B cell (primary cell): Measurements from ENCODE around the gene EHBP1L1. TPM values are rescaled to one million over a fixed set of nuclear protein-coding genes. Genes with fewer than 3 reads are reported as not detected.

ENCODE experiments used
- ATAC-seq: fragments of 200-7000 bp; cut with Tn5 transposase; one replicate; pipeline ENCODE4 v1.10.0; 2021; ENCODE audit warnings: low read depth, mild to moderate bottlenecking, moderate number of reproducible peaks, moderate library complexity
- CTCF ChIA-PET: fragments of 350-600 bp; sonication (Branson Sonifier 250); formaldehyde crosslinking; loops from one replicate; lab custom pipeline; 2021; ENCODE audit warnings: antibody characterized with exemption, inconsistent platforms; lab: Charles Lee
- POLR2A ChIA-PET: fragments of 350-600 bp; sonication (Branson Sonifier 250); formaldehyde crosslinking; loops from one replicate; lab custom pipeline; 2021; ENCODE audit warnings: antibody characterized with exemption; lab: Charles Lee
- DNase-seq: peaks from one replicate; pipeline ENCODE4 v3.0.0; 2013
- H2AFZ ChIP-seq: 2 replicates; pipeline ENCODE4 v1.6.1; 2012; ENCODE audit warnings: mild to moderate bottlenecking, low read depth, low read length; ENCODE audit not compliant: insufficient read depth, poor library complexity, severe bottlenecking
- H3K27ac ChIP-seq, 2 donors: 1 replicate in 1 of 2; 2 replicates in 1 of 2; pipeline ENCODE4 v1.5.1; 2012 to 2013; ENCODE audit warnings: low read length in 2 of 2, mild to moderate bottlenecking in 2 of 2, moderate library complexity in 1 of 2
- H3K27me3 ChIP-seq, 4 experiments: fragments of 200-600 bp in 1 of 4; sonication (generic) in 1 of 4; replicated peaks in 1 of 4; 1 replicate in 2 of 4; 2 replicates in 2 of 4; pipeline versions ENCODE4 v1.6.1 to v1.7.0; 2013 to 2016; ENCODE audit warnings: low read length in 3 of 4, mild to moderate bottlenecking in 2 of 4, mixed read lengths in 1 of 4, moderate library complexity in 1 of 4; ENCODE audit not compliant: insufficient read depth in 4 of 4, control insufficient read depth in 3 of 4; ENCODE audit errors: control extremely low read depth in 1 of 4
- H3K36me3 ChIP-seq, 2 experiments: replicated peaks in 1 of 2; 1 replicate in 1 of 2; 2 replicates in 1 of 2; pipeline versions ENCODE4 v1.6.1 to v1.7.1; 2013; ENCODE audit warnings: low read length in 1 of 2; ENCODE audit not compliant: insufficient read depth in 2 of 2, control insufficient read depth in 1 of 2; ENCODE audit errors: control extremely low read depth in 1 of 2, extremely low read depth in 1 of 2
- H3K4me1 ChIP-seq, 2 donors: fragments of 200-600 bp in 1 of 2; sonication (generic) in 1 of 2; 1 replicate in 1 of 2; 2 replicates in 1 of 2; pipeline versions ENCODE4 v1.5.1 to v1.6.1; 2013 to 2017; ENCODE audit warnings: low read length in 2 of 2; ENCODE audit not compliant: control insufficient read depth in 2 of 2, insufficient read depth in 2 of 2
- H3K4me2 ChIP-seq: replicated peaks from 2 replicates; pipeline ENCODE3; 2012; ENCODE audit warnings: mild to moderate bottlenecking, low read depth, low read length; ENCODE audit not compliant: poor library complexity, severe bottlenecking
- H3K4me3 ChIP-seq, 5 experiments: fragments of 200-600 bp in 1 of 5; sonication (generic) in 1 of 5; 1 replicate in 3 of 5; 2 replicates in 2 of 5; pipeline versions ENCODE4 v1.5.1 to v1.7.0; 2011 to 2016; ENCODE audit warnings: low read length in 4 of 5, mild to moderate bottlenecking in 4 of 5, low read depth in 2 of 5, control low read depth in 1 of 5, moderate library complexity in 1 of 5; ENCODE audit not compliant: insufficient read depth in 1 of 5; ENCODE audit errors: control extremely low read depth in 1 of 5, extremely low read depth in 1 of 5
- H3K79me2 ChIP-seq: fragments of 200-600 bp; sonication (generic); one replicate; pipeline ENCODE4 v1.6.0; 2016; ENCODE audit warnings: low read length; ENCODE audit not compliant: control insufficient read depth, insufficient read depth
- H3K9ac ChIP-seq: fragments of 200-600 bp; sonication (generic); 2 replicates; pipeline ENCODE4 v1.6.1; 2017; ENCODE audit warnings: mild to moderate bottlenecking, low read length, moderate library complexity
- H3K9me3 ChIP-seq, 3 donors: one replicate each; pipeline versions ENCODE4 v1.6.1 to v1.7.1; 2013; ENCODE audit warnings: low read length in 2 of 3; ENCODE audit not compliant: control insufficient read depth in 2 of 3, insufficient read depth in 1 of 3; ENCODE audit errors: control extremely low read depth in 1 of 3
- H4K20me1 ChIP-seq: 2 replicates; pipeline ENCODE4 v1.6.0; 2012; ENCODE audit warnings: mild to moderate bottlenecking, low read length; ENCODE audit not compliant: insufficient read depth, control insufficient read depth, poor library complexity, severe bottlenecking
- H3K27ac Mint-ChIP-seq: one replicate; pipeline ENCODE4 v1.8.0; 2021; ENCODE audit warnings: mixed read lengths
- H3K27me3 Mint-ChIP-seq: one replicate; pipeline ENCODE4 v1.8.0; 2021; ENCODE audit warnings: mixed read lengths
- H3K4me1 Mint-ChIP-seq: one replicate; pipeline ENCODE4 v1.8.0; 2021; ENCODE audit warnings: mixed read lengths
- H3K4me3 Mint-ChIP-seq: one replicate; pipeline ENCODE4 v1.8.0; 2021; ENCODE audit warnings: mixed read lengths
- H3K9me3 Mint-ChIP-seq: one replicate; pipeline ENCODE4 v1.8.0; 2022; ENCODE audit warnings: mixed read lengths; ENCODE audit not compliant: insufficient read depth
- CTCF ChIP-seq: fragments of 200-600 bp; IDR thresholded peaks from one replicate; pipeline ENCODE4 v1.8.0; 2022; ENCODE audit warnings: antibody characterized with exemption, mild to moderate bottlenecking
- EZH2 ChIP-seq: IDR thresholded peaks from 2 replicates; pipeline ENCODE4 v1.6.1; 2012; ENCODE audit warnings: borderline replicate concordance, low read depth, mild to moderate bottlenecking, moderate library complexity, low read length; ENCODE audit not compliant: insufficient read depth, poor library complexity, severe bottlenecking
- WGBS: methylation state at CpG from one replicate; pipeline ENCODE4 v1.1.5; 2013; ENCODE audit warnings: missing lambda C conversion rate; ENCODE audit not compliant: insufficient coverage; 5-methylcytosine and 5-hydroxymethylcytosine counted together
- intact Hi-C: fragments of 100-400 bp; cut with micrococcal nuclease; formaldehyde crosslinking; loops from one replicate; pipeline ENCODE4 v1.10.0; 2022
- polyA plus RNA-seq: library from polyadenylated mRNA; depleted of rRNA; stranded (reverse); fragments of >200 nt; gene quantifications from 2 replicates; pipeline ENCODE4 v1.2.3, GENCODE V29; 2012
- total RNA-seq, 2 donors: library from RNA; stranded (reverse); fragments of 120-200 nt in 1 of 2; gene quantifications; 1 replicate in 1 of 2; 2 replicates in 1 of 2; pipeline versions ENCODE4 v1.2.3 to v1.2.4, GENCODE V29; 2013 to 2022

The EHBP1L1 gene
- total and polyA plus RNA-seq, 2 donors (not counting 1 experiment from before 2014, with no cell fraction given) = 202 to 279 TPM

GRCh38 chr11:65584106-65584505 lies 8.3 kb downstream of the EHBP1L1 start:
- Histone ChIP-seq H3K4me2 (no peak overlapping the region), H2AFZ (no peak overlapping the region), H4K20me1 (peaks cover 9% of the 10 kb centered on the region), H3K79me2 (no peaks in the 10 kb centered on the region), H3K4me3 (no peak overlapping the region), H3K27me3 (no peaks in the 10 kb centered on the region), H3K9ac (no peak overlapping the region), H3K4me1 (peaks cover 21 to 31% of the 10 kb centered on the region in 2 donors), H3K36me3 (peaks cover 6 to 51% of the 10 kb centered on the region in 2 experiments), H3K27ac (no peak overlapping the region), H3K9me3 (no peaks in the 10 kb centered on the region)
- H3K4me1 Mint-ChIP-seq = peaks cover 31% of the 10 kb centered on the region
- intact Hi-C loops = no loop called here
- H3K27me3 Mint-ChIP-seq = no peaks in the 10 kb centered on the region
- TF ChIP-seq CTCF = no peak
- no peak for TF ChIP-seq EZH2
- H3K4me3 Mint-ChIP-seq = no peak overlapping the region
- no peaks in the 10 kb centered on the region for H3K9me3 Mint-ChIP-seq
- DNase-seq = no peak
- no peak for ATAC-seq
- CTCF ChIA-PET = interaction anchor here (0.9 to 1.0 kb wide), 2 partner anchors 10 to 13 kb away, joined by 3 to 6 read pairs; no protein-coding TSS in a partner anchor
- 89% methylated on average over 3 of the region's 8 CpGs for WGBS
- peak overlapping the region; percentile 64 for H3K27ac Mint-ChIP-seq
- POLR2A ChIA-PET = no interaction called here

- Histone ChIP-seq H3K36me3 (peaks cover 3 to 51% of the 10 kb centered on the region in 2 experiments), H3K4me2 (no peak overlapping the region), H3K4me3 (no peak overlapping the region), H3K27me3 (no peaks in the 10 kb centered on the region), H3K27ac (no peak overlapping the region), H3K9ac (no peak overlapping the region), H4K20me1 (peaks cover 14% of the 10 kb centered on the region), H3K4me1 (peaks cover 27 to 38% of the 10 kb centered on the region in 2 donors), H3K9me3 (no peaks in the 10 kb centered on the region), H2AFZ (no peak overlapping the region), H3K79me2 (no peaks in the 10 kb centered on the region)
- intact Hi-C loops = no loop called here
- H3K9me3 Mint-ChIP-seq = no peaks in the 10 kb centered on the region
- no peak for DNase-seq
- TF ChIP-seq EZH2 = no peak
- TF ChIP-seq CTCF = no peak
- POLR2A ChIA-PET = interaction anchor here (1.1 kb wide), 1 partner anchor 163 kb away, joined by 3 read pairs; no protein-coding TSS in a partner anchor
- CTCF ChIA-PET = no interaction called here
- ATAC-seq = no peak
- H3K4me3 Mint-ChIP-seq = no peak overlapping the region
- H3K27me3 Mint-ChIP-seq = no peaks in the 10 kb centered on the region
- WGBS = 97% methylated on average over 46 of the region's 46 CpGs
- H3K4me1 Mint-ChIP-seq = peaks cover 36% of the 10 kb centered on the region
- H3K27ac Mint-ChIP-seq = no peak overlapping the region
These were observed 8.9 kb downstream of the EHBP1L1 start for GRCh38 chr11:65584723-65585171.
